NOMO-1 treated with dmso at 0.1 percent for 144 hours (cell line): Measurements from ENCODE around the gene CBLN3.

ENCODE experiments used
- DNase-seq: peaks from one replicate; lab custom pipeline; 2025; ENCODE audit not compliant: unreplicated experiment; lab: John Stamatoyannopoulos, UW

Gene CBLN3

DNA sequence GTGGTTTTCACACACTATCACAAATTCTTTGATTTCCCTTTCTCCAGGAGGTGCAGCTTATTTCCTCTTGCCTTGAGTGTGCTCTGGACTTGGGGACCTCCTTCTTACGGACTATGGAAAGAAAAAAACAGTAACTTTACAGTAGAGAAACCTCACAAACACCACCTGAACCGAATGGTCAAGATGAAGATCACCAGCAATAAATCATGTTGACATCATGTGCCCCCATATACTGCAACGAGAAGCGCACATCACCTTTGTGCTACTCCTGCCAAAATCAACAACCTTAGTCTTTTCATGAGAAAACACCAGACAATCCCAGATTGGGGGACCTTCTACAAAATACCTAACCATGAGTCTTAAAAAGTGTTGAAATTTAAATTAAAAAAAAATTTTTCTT, 43.9 kb downstream of the CBLN3 start:
- DNase-seq, result no peak

DNA sequence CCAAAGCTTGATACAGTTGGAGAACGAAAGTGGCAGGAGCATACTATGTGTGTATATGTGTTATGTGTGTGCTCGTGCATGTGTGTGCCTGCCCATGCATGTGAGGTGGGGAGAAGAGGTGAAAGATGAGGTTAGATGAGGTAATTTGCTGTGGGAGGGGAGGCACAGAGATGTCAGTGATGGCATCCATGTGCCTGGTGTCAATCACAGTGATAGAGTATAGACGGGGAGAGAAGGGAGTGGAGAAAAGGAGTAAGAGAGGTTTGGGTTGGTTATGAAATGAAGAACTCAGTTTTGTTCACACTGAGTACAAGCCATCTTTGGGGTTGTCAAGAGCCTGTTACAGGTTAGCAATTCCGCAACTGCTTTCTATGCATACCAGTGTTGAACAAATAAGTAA, 45.3 kb downstream of the CBLN3 start:
- DNase-seq, result no peak

DNA sequence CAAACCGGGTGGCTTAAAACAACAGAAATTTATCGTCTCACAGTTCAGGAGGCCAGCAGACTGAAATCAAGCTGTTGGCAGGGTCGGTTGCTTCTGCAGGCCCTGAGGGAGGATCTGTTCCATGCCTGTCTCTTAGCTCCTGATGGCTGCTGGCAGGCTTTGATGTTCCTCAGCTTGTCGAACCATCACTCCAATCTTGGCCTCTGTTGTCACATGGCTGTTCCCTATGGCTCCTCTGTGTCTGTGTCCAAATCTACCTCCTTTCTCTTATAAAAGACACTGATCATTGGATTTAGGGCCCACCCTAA, 47.5 kb downstream of the CBLN3 start:
- DNase-seq, result no peak

DNA sequence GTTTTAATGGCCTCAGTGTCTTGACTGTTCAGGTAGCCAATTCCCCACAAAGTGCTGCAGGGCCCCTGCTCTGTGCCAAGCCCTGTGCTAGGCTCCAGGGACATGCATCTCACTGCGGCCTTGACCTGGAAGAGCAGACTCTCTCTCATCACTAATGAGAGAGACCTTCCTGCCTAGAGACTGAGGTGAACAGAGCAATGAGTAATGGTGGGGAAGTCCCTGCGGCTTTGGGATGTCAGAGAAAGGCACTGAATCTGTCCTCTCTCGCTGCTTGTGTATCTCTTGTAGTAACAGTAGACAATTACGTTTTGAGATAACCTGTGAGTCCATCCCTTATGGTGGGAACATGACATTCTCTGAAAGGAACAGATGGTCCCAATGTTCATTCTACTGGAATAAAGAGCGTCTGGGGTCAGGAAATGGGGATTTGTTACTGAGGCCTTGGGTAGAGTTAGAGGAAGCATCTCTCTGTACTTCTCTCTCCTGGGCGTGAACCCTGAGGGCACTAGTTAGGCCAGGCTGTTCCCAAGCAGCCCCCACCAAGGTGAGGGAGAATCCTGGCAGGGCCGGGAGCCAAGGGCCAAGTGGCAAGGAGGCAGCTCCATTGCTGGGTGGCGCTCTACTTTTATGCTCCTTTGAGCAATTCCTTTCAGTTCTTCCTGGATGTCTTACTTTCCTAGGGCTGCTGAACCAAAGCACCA, 48.0 kb downstream of the CBLN3 start:
- no peak for DNase-seq

DNA sequence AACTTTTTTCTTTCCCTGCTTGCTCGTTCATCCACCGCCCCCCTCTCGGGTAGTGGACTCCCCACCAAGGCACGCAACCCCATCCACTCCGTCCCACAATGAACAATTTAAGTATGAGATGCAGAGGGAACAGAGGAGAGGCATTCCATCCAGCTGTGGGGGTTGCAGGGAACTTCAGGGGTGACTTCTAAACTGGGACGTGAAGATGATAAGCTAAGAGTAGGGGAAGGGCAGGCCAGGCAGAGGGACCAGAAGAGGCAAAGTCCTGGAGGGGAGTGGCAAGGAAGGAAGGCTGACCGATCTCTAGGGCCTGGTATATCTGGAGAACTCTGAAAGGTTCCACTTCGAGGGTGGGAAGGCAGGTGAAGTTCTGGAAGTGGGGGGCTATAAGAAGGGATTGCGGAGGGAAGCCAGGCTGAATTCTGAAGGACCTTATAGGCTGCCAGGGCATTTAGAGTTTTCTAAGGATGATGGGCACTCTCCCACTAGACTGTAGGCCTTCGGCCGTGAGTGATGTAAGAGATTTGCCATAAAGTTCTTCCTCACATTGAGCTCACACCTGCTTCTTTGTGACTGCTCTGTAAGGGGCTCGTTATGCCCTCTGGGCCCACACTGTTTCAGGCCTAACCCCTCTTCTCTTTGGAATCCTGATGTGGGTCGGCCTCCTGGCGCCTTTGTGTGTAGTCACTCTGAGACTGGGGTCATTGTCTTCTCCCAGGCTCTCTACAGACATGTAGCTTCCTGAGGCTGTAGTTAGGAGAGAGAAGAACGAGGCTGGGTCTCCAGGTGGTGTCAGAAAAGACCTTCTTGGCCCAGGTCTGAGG, 49.3 kb downstream of the CBLN3 start:
- DNase-seq, result no peak

DNA sequence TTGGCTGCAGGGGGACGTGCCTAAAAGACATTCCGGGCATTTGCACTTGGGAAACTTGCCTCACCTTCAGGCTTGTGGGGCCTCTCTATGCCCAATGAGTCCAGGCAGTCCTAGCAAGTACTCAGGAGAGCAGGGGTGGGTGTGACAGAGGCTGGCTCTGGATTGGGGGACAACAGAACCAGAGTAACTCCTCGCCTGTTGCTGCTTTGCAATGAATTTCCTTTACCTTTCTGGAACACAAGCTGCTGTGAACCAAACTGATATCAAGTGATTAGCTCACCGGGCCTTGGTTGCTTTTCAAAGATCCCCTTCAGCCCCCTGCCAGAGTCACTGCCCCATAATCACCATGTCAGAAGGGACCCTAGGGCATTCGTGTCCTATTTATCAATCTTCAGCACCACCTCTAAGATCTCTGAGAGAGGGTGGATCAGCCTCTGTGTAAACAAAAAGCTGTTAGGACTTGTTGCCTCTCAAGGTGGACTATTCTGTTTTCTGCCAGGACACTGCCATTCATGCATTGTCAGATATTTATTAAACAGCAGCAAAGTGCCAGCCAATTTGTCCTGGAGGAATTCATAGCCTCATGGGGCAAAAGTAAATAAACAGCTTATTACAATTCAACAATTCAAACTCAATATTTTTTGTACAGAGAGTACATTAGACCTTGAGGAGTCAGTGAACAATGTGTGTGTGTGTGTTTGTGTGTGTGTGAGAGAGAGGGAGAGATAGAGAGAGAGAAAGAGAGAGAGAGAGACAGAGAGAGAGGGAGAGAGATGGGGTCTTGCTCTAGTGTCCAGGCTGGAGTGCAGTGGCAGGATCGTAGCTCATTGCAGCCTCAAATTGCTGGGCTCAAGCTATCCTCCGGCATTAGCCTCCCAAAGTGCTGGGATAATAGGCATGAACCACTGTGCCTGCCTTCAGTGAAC, 50.2 kb downstream of the CBLN3 start:
- DNase-seq, result no peak

DNA sequence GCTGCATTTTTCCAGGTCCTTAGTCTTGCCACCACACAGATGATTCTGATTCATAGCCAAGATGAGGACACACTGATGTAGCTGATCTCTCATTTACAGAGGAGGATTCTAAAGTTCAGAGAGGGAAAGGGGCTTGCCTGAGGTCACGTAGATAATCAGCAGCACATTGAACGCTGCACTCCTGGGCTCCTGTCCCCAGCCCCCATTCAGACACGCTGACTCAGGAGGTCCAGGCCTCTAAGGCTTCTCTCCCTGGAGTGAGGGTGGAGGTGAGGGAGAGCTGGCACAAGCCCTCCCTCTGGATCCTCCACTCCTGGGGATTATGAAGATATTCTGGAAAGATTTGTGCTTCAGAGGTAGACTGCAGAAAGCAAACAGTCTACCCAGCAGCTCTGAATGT, 51.1 kb downstream of the CBLN3 start:
- no peak for DNase-seq

DNA sequence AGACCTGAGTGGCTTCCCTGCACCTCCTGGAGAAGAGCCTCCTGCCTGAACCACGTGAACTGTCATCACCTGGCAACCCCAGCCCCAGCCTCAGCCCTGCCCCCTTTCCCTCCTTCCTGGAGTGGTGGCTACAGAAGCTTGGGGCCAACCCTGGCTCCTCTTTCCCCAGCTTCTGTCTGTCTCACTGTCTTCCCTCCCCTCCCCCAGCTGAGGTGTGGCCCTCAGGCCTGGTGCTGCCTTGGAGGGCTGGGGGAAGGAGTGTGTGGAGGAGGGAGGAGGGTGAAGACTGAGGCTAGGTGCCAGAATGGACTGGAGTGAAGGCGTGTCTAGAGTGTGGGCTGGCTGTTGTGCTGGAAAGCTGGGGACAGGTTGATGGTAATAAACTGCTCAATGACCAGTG, 51.8 kb downstream of the CBLN3 start:
- DNase-seq, result no peak

DNA sequence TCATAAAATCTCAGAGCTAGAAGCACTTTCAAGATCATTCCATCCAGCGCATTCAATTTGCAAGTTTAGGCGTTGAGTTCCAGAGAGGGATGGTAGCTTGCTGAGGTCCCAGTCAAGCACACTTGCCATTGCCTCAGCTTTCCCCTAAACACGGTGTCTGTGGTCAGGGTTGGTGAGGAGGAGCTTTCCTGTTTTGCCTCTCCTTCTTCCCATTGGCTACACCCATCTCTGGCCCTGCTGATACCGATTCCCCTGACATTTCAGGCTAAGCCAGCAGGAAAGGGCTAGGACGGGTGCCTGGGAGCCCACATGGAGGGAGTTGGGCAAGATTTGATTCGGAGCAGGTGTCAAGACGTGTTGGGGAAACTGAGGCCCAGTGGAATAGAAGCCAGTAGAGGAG, 52.3 kb downstream of the CBLN3 start:
- DNase-seq, result no peak
